GM19467 (cell line): ENCODE measurements around the gene EFNA1.
"Not testable (repeated sequence)": the region's sequence is repeated elsewhere in the genome, so short reads cannot be mapped to it uniquely, and the experiment has no call there.

Experiments used
- ATAC-seq: cut with Tn5 transposase; IDR thresholded peaks from one replicate; pipeline ENCODE4 v1.9.1; 2021; ENCODE audit warnings: mild to moderate bottlenecking, moderate library complexity; ENCODE audit not compliant: unreplicated experiment

EFNA1 gene

DNA sequence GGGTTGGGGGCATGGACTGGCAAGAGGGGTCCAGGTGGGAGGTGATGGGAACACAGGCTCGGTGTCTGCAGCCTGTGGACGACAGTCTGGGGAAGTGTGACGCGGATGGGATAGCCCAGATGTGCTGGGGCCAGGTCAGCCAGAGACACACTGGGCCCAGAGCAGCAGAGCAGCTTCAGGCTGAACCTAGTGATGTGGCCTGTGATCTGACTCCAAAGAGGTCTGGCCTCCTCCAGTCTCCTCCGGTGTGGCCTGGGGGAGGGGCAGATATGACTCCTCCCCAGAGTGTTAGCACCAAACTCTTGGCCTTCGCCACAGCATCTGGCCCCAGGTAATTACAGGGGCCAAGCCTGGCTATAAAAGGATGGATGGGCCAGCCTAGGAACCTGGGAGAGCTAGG, 35.5 kb upstream of the EFNA1 start:
- no peak for ATAC-seq

DNA sequence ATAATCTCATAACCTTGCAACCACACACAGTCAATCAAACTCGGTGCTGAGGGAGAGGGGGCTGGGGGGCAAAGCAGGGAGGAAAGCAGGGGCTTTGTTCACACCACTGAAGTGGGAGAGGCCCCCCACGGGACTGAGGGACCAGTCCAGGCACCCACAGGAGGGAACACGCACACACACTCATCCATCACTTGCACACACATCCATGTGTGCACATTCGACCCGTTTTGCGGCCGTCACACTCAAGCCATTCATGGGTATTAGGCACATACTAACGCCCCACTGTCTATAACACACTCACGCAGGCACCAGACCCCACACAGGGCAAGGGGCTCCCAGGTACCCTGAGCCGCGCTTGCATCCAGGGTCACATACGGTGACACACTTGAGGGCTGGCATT, 35.0 kb upstream of the EFNA1 start:
- ATAC-seq = no peak

DNA sequence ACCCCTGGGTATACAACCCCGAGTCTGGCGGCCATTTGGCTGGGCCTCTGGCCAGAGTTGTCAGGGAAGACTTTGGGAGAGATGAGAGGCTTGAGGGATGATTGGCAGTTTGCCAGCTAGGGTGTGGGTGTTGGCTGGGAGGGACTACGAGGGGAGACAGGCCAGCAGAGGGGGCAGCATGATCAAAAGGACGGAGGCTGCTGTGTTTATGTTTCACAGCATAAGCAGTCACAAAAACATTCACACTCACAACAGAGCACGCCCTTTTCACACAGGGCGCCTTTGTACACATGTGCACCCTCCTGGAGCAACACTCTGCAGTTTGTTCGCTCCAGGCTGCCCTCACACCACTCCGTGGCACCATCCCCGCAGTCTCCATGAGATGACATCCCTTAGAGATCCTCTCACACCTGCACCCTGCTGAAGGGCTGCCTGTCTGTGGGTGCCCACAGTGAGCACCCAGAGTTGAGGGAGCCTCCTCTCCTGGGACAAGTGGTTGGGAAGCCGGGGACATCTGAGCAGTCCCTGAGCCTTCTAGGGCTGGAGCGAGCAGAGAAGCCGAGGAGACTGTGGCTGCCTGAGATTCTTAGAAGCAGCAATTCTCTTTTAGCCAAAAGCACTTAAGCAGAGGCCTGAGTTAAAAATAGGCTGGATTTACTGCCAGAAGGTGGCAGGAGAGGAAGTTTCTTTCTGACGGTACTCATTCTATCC, 33.6 kb upstream of the EFNA1 start:
- ATAC-seq = no peak

DNA sequence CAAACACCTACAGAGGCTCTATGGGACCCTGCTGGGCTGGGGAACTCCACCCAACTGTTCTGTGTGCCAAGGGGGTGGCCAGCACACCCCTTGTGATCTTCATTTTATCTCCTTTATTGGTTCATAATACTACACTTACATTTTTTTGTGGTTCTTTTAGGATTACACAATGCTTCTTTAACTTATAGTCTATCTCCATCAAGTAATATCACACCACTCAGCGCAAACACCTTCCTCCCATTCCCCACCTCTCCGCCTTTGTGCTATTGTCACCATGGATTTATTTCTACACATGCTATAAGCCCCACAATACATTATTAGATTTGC, 33.1 kb upstream of the EFNA1 start:
- no peak for ATAC-seq

DNA sequence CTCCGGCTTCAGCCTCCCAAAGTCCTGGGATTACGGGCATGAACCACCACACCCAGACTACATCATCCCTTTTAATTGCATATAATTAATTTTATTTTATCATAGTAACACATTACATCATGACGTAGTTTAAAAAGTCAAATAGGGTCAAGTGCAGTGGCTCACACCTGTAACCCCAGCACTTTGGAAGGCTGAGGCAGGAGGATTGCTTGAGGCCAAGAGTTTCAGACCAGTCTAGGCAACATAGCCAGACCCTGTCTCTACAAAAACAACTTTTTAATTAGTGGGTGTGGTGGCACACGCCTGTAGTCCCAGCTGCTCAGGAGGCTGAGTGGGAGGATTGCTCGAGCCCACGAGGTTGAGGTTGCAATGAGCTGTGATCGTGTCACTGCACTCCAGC, 28.3 kb upstream of the EFNA1 start:
- no peak for ATAC-seq

DNA sequence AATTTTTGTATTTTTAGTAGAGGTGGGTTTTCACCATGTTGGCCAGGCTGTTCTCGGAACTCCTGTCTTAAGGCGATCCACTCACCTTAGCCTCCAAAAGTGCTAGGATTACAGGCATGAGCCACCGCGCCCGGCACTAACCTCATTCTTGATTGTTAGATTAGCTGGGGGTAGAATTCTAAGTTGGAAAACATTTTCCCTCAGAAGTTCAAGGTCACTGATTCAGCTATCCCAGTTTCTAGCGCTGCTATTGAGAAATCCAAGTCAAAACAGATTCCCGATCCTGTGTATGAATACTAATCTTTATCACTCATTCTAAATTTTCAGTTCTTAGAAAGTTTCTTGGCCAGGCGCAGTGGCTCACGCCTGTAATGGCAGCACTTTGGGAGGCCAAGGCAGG, 24.4 kb upstream of the EFNA1 start:
- no peak for ATAC-seq

DNA sequence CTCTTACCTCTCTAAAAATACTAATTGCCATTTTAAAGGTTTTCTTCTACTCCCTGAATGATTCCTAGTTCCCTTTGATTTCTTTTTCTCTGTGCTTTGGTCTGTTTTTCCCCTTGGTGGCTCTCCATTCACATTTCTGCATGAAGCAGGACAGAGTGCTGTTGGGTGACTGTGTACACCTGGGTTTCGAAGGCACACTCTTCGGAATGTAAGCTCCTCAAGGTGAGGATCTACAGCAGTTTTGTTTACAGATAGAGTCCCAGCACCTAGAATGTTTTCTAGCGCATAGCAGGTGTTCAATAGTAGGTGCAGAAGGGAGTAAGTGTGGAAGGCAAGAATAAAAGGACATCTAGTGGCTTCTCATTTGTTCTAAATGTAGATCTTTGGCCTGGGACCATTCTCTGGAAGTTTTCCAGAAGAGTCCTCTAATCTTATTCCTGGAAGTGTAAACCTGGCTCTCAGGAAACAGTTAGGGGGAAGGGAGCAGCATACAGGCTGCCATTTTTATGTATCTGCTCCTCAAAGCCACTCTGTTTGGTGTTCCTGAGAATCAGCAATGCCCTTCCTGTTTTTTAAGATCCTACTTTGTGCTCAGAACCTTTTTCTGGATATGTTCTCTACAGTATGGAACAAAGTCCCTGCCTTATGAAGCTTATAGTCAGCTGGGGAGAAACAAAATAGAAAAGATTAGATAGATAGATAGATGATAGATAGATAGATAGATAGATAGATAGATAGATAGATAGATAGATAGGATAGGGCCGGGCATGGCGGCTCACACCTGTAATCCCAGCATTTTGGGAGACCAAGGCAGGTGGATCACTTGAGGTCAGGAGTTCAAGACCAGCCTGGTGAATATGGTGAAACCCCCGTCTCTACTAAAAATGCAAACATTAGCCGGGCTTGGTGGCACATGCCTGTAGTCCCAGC, 22.8 kb upstream of the EFNA1 start:
- no peak for ATAC-seq

DNA sequence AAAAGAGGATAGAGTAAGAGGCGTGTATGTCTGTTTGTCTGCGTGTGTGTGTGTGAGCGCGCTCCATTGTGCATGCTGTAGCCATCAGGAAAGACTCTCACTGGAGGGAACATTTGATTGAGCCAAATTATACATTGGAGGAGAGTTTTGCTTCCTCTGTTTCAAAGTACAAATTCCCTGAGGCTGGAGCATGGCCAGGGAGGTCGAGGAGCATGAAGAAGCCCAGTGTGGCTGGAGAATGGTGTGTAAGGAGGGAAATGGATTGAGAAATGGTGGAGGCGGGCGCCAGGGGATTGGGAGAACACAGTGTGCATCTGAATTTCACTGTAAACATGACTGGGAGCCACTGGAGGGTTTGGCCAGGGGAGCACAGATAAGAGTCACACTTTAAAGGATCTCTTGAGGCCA, 22.1 kb upstream of the EFNA1 start:
- no peak for ATAC-seq

DNA sequence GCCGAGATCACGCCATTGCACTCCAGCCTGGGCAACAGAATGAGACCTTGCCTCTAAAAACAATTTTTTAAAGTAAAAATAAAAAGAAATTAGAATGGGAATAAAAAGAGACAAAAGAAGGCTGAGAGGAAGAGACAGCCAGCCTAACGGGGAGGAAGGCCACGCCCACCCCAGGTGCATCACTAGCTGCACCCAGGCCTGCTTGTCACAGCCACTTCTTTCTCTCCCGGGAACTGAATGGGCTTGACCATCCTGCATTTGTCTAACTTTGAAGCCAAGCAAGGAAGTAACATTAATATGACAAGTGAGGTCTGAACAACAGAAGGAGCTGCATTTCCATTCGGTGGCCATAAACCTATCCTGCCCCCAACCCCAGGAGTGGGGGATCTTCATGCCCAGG, 20.8 kb upstream of the EFNA1 start:
- ATAC-seq = no peak

DNA sequence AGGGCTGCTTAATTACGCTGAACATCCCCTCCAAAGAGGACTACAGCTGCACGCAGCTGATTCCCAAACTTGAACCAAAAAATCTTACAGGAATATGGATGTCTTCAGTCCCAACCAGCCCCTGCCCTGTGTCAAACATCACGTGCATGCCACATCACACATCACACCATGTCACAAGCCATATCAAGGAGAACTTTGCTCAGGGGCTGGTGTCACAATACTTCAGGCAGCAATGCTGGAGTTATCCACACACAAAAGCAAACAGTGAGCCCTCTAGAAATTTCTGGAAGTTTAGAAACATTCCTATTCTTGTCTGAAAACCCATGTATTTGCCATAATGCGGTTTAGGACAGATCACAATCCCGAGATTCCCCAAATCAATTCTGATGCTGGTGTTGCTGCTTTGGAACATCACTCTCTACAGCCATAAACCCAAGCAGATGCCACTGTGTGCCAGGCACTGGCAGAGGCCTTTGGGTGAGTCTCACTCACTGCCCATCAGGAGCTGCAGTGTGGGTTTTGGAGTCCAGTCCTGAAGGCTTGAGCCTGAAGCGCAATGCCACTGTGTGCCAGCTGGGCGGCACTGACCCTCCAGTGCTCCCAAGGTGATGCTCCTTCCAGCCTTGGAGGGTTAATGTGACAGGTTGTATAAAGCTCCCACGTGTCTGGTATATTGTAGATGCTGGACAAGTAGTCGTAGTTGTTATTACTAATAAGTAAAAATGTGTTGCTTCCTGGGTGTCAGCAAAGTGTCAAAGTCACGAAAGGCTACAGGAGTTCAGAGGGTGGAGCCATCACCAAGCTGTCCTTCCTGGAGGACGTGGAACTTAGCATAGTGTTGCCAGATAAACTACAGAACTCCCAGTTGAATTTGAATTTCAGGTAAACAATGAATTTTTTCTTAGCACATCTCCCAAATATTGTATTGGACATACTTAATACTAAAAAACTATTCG, 20.1 kb upstream of the EFNA1 start:
- ATAC-seq = no peak

DNA sequence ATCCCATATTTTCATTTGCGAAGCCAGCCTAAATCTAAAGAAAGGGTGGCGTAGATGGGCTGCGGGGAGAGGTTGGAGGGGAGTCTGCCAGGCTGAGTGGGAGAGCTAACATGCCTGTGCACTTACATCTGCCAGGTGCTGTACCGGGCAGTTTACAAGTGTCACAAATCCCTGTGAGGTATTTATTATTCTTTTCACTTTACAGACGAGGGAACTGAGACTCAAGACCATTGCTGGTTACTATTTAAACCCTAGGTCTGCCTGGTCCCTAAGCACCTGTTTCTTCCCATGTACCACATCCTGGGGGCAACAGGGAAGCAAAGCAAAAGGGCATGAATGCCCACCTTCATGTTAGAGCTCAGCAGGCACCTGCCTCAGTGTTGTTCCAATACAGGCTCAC, 19.4 kb upstream of the EFNA1 start:
- no peak for ATAC-seq

DNA sequence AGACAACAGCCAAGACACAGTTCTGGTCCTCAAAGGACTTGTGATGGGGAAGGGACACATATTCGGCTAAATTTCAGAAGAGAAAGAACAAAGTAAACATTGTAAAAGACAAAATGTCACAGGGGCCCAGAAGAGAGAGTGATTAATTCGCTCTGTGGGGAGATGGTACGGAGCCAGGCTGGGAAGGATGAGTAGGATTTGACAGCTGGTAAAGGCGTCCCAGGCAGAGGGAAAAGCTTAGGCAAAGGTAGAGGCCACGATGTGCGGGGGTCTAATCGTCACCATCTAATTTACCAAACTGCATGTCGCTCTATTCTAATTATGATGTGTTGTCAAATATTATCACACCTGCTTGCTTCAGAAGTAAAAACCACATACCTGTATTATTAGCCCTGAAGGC, 17.3 kb upstream of the EFNA1 start:
- no peak for ATAC-seq

DNA sequence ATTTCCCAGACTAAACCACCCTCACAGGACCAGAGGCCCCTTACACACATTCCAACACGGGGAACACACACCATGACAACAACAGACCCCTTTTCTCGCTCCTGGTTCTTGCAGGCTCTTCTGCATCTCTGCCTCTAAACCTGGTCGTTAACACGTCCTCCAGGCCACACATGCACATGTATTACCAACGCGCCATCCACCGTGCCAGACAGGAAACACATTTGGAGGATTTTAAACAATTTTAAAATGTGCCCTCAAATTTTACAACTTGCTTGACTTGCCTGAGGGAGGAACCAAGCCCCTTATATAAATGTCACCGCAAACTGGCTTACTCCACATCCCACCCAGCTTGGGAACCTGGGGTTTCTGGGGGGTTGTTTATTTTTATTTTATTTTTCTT, 16.9 kb upstream of the EFNA1 start:
- no peak for ATAC-seq

DNA sequence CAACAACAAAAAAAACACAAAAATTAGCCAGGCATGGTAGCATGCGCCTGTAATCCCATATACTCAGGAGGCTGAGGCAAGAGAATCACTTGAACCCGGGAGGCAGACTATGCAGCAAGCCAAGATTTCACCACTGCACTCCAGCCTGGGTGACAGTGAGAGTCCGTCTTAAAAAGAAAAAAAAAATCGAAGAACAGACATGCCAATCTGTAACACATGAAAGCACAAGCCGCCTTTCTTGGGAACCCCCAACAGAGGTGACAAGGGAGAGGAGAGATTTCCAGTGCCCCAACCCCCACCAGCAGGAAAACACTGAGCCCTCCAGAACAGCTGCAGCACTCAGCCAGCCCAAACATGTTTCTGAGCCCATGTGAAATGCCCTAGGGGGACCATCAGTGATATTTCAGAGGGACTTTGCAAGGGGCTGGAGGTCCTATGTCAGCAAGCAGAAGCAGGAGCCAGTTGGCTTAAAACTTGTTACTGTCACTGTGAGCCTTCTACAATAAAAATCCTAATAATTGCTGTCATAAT, 14.2 kb upstream of the EFNA1 start:
- no peak for ATAC-seq

DNA sequence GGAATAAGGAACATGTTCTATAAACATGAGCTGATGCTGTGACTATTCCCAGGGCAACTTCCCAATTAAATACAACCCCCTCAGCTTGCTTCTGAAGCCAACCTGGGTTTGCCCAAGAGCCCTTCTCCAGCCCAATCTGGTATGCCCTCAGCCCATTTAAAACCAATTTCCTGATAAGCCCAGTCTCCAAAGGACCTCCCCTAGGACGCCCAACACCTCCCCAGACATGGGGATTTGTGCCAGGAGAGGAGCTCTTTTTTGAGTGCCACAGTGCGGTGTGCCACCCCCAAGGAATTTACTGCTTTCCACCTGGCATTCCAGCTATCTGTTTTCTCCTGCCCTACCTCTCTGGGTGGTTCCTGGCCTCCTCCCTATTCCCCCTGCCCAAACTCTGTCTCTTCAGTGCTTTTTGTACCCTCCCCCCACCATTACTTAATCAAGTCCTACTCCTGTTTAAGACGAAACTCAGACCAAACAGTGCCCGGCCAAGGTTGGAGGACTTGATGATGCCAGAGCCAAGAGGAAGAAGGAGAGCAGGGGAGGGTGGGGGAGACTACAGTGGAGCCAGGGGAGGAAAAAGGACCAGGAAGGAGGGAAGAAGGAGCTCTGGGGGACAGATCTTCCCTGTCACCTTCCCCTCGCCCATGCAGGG, 11.4 kb upstream of the EFNA1 start:
- no peak for ATAC-seq

DNA sequence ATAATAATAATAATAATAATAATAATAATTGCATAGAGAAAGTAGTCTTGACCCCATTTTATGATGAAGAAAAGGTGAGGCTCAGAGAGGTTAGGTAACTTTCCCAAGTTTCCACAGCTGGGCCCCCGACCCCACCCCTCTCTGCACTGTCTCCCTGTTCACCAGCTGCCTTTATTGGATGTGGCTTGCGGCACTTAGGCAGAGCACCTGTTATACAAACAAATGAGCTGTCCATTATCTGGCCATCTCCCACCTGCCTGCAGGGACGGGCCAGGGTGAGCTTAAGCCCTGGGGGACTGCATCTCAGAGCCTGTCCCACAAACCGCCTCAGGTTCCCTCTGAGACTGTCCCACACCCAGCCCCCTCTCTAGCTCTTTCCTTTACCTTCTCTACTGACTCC, 10.1 kb upstream of the EFNA1 start:
- ATAC-seq = no peak

DNA sequence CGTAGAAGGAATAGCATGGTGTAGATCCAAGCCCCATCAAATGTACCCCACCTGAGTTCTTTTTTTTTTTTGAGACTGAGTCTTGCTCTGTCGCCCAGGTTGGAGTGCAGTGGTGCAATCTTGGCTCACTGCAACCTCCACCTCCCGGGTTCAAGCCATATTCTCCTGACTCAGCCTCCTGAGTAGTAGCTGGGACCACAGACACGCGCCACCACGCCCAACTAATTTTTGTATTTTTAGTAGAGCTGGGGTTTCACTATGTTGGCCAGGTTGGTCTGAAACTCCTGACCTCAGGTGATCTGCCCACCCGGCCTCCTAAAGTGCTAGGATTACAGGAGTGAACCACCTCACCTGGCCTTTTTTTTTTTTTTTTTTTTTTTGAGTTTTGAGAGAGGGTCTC, 9.6 kb upstream of the EFNA1 start:
- not testable (repeated sequence) for ATAC-seq

DNA sequence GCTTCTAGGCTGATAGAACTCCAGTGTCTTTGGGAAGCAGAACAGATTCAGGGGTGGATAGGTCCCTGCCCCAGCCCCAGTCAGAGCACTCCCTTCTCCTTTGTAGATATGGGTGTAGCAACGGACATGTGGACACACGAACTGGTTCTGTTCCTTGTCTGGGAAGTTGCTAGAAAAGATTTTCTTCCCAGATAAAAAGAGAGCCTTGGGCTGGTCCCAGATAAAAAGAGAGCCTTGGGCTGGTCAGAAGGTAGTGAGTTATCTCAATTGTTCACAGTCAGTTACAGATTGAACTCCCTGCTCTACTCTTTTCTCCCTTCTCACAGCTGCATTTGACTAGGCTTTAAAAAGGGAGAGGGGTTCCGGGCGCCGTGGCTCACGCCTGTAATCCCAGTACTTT, 7.4 kb upstream of the EFNA1 start:
- no peak for ATAC-seq

DNA sequence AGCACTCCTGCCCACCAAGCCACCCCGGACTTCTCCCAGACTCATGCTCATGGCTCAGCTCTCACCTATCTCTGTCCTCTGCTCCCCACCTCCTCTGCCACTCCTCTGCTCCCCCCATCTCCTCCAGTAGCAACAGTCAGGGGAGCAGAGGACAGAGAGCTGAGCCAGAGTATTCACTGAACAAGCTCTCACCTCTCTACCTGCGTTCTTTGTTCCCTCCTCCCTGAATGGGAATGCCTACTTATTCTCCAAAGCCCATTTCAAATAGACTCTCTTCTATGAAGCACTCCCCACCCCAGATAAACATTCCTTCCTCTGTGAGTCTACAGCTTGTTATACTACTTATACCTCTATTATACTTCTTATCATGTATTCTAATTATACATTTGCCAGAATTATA, 6.4 kb upstream of the EFNA1 start:
- ATAC-seq = no peak

DNA sequence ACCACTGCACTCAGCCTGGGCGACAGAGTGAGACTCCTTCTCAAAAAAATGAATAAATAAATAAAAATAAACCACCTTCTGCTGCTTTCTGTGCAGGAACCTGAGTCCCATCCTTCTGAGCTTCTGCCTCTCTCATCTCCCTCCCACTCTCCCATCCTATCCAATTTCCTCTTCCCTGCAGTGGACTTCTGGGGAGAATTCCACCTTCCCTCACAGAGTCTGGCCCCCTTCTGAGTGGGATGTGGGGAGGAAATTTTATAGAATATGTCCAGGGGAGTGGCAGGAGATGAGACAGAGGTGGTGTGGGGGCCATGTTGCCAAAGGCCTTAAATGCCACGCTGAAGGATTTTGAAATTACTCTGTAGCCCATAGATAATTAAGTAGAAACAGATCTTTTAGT, 5.4 kb upstream of the EFNA1 start:
- ATAC-seq = no peak

DNA sequence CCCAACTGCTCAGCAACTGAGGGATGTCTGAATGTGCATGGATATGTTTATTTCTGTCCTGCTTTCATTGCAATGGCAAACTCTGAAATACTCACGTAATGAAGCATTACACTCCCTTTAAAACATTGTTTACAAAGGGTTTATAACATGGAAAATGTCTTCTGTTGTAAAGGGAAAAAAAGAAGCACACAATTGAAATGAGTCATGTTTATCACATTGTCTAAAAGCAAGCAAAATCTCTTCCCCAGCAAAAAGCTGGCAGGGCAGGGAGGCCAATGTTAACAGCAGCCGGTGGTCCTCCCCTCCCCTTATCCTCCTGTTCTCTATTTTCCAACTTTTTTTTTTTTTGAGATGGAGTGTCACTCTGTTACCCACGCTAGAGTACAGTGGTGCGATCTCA, 3.9 kb upstream of the EFNA1 start:
- no peak for ATAC-seq
